CD8-positive, alpha-beta memory T cell (primary cell): Measurements from ENCODE around the gene RNF125. TPM values are rescaled to one million over a fixed set of nuclear protein-coding genes. Genes with fewer than 3 reads are reported as not detected.
"Not testable (repeated sequence)": the region's sequence is repeated elsewhere in the genome, so short reads cannot be mapped to it uniquely, and the experiment has no call there.

Experiments
- CTCF ChIA-PET: fragments of 350-600 bp; sonication (Branson Sonifier 250); formaldehyde crosslinking; loops from one replicate; lab custom pipeline; 2021; ENCODE audit warnings: antibody characterized with exemption; lab: Charles Lee
- POLR2A ChIA-PET: fragments of 350-600 bp; sonication (Branson Sonifier 250); formaldehyde crosslinking; loops from one replicate; lab custom pipeline; 2021; ENCODE audit warnings: antibody characterized with exemption; lab: Charles Lee
- DNase-seq, 5 donors: peaks; one replicate each; pipeline versions ENCODE4 v3.0.0 to v3.0.0-alpha.2; 2020 to 2022; ENCODE audit warnings: mixed read lengths in 1 of 5
- H3K27ac ChIP-seq: one replicate; pipeline ENCODE4 v1.7.0; 2013; ENCODE audit warnings: low read depth, mild to moderate bottlenecking, low read length, moderate library complexity
- H3K27me3 ChIP-seq: 2 replicates; pipeline ENCODE4 v1.7.0; 2013; ENCODE audit warnings: low read length, mild to moderate bottlenecking; ENCODE audit not compliant: insufficient read depth, poor library complexity, severe bottlenecking
- H3K36me3 ChIP-seq: 2 replicates; pipeline ENCODE4 v1.7.0; 2013; ENCODE audit warnings: mild to moderate bottlenecking, low read length, moderate library complexity; ENCODE audit not compliant: insufficient read depth
- H3K4me1 ChIP-seq: 2 replicates; pipeline ENCODE4 v1.7.0; 2013; ENCODE audit warnings: mild to moderate bottlenecking, low read length, moderate library complexity; ENCODE audit not compliant: insufficient read depth
- H3K4me3 ChIP-seq: 2 replicates; pipeline ENCODE4 v1.7.0; 2013; ENCODE audit warnings: mild to moderate bottlenecking, low read length
- H3K9me3 ChIP-seq: 2 replicates; pipeline ENCODE4 v1.7.0; 2013; ENCODE audit warnings: mild to moderate bottlenecking, low read length
- H3K27ac Mint-ChIP-seq, 8 donors: one replicate each; pipeline ENCODE4 v1.8.0; 2020 to 2021; ENCODE audit warnings: mixed read lengths in 8 of 8, mild to moderate bottlenecking in 6 of 8, inconsistent platforms in 3 of 8, moderate library complexity in 3 of 8
- H3K27me3 Mint-ChIP-seq, 2 donors: one replicate each; pipeline ENCODE4 v1.8.0; 2020 to 2021; ENCODE audit warnings: mixed read lengths in 2 of 2, mild to moderate bottlenecking in 1 of 2, moderate library complexity in 1 of 2
- H3K36me3 Mint-ChIP-seq, 3 donors: one replicate each; pipeline ENCODE4 v1.8.0; 2020 to 2021; ENCODE audit warnings: mixed read lengths in 3 of 3, inconsistent platforms in 1 of 3, mild to moderate bottlenecking in 1 of 3
- H3K4me1 Mint-ChIP-seq, 3 donors: one replicate each; pipeline ENCODE4 v1.8.0; 2020 to 2021; ENCODE audit warnings: mixed read lengths in 3 of 3, inconsistent platforms in 1 of 3, mild to moderate bottlenecking in 1 of 3
- H3K4me3 Mint-ChIP-seq, 7 donors: one replicate each; pipeline ENCODE4 v1.8.0; 2020 to 2021; ENCODE audit warnings: mixed read lengths in 7 of 7, mild to moderate bottlenecking in 6 of 7, moderate library complexity in 4 of 7, inconsistent platforms in 2 of 7
- H3K9me3 Mint-ChIP-seq, 5 donors: one replicate each; pipeline ENCODE4 v1.8.0; 2020 to 2022; ENCODE audit warnings: mixed read lengths in 5 of 5, mild to moderate bottlenecking in 3 of 5, moderate library complexity in 2 of 5, inconsistent platforms in 1 of 5
- polyA plus RNA-seq: library from polyadenylated mRNA; unstranded; fragments of 300-500 nt; fragmentation: Illumina TruSeq; gene quantifications from one replicate; pipeline ENCODE4 v1.2.3, GENCODE V29; 2021
- total RNA-seq, 2 experiments: library from RNA; stranded (reverse); gene quantifications; one replicate each; pipeline ENCODE4 v1.2.3, GENCODE V29; 2021

RNF125 gene
- total and polyA plus RNA-seq, 3 experiments from 2014 or later, result 41.3 to 66.6 (median 42.8) TPM

DNA sequence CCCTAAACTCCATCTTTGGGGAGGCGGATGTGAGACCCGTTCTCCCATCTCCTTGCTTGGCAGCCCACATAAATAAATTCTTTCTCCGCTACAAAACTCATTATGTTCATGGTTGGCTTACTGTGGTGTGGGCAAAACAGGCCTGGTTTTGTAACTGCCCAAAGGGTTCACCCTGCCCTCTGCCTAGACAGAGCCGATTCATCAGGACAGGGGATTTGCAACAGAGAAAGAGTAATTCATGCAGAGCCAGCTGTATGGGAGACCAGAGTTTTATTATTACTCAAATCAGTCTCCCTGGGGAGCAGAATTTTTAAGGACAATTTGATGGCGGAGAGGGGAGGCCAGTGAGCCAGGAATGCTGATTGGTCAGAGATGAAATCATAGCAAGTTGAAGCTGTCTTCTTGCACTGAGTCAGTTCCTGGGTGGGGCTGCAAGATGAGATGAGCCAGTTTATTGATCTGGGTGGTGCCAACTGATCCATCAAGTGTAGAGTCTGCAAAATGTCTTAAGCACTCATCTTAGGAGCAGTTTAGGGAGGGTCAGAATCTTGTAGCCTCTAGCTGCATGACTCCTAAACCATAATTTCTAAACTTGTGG is 8.4 kb upstream of the RNF125 start:
- DNase-seq, result no peak

DNA sequence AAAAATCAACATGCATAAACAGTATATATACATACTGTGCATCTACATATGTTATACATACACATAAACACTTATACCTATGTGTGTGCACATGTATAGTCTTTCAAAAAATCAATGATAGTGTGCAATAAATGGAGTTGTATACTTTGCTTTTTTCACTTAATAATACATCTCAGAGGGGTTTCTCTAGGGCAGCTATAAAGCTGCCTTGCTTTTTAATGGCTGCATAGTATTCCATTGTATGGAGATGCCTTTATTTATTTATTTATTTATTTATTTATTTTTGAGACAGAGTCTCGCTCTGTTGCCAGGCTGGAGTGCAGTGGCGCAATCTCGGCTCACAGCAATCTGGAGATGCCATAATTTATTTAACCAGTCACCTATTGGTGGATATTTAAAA is 7.4 kb upstream of the RNF125 start:
- Mint-ChIP-seq H3K27me3 (no peaks in the 10 kb centered on the region), H3K9me3 (no peaks in the 10 kb centered on the region), H3K36me3 (no peaks in the 10 kb centered on the region), H3K27ac (no peak overlapping the region), H3K4me1 (peaks cover 15 to 19% (median 17%) of the 10 kb centered on the region in 3 donors), H3K4me3 (no peak overlapping the region)
- no peaks in the 10 kb centered on the region for H3K27me3 ChIP-seq
- no peaks in the 10 kb centered on the region for H3K9me3 ChIP-seq
- no peak for DNase-seq
- CTCF ChIA-PET, result no interaction called here
- H3K4me1 ChIP-seq, result no peaks in the 10 kb centered on the region
- H3K36me3 ChIP-seq, result no peaks in the 10 kb centered on the region
- no peak overlapping the region for H3K4me3 ChIP-seq
- POLR2A ChIA-PET, result no interaction called here
- H3K27ac ChIP-seq, result no peak overlapping the region

More for the DNA sequence above, 8.4 kb upstream of the RNF125 start:
- Mint-ChIP-seq H3K27me3 (no peaks in the 10 kb centered on the region), H3K9me3 (no peaks in the 10 kb centered on the region), H3K4me1 (peaks cover 7 to 13% (median 10%) of the 10 kb centered on the region in 3 donors), H3K36me3 (no peaks in the 10 kb centered on the region), H3K27ac (peak overlapping the region in 1 of 8 donors; percentile 48), H3K4me3 (no peak overlapping the region)
- Histone ChIP-seq H3K9me3 (no peaks in the 10 kb centered on the region), H3K27ac (no peak overlapping the region), H3K4me1 (no peaks in the 10 kb centered on the region), H3K36me3 (no peaks in the 10 kb centered on the region), H3K4me3 (no peak overlapping the region), H3K27me3 (no peaks in the 10 kb centered on the region)
- ChIA-PET POLR2A (no interaction called here), CTCF (no interaction called here)

DNA sequence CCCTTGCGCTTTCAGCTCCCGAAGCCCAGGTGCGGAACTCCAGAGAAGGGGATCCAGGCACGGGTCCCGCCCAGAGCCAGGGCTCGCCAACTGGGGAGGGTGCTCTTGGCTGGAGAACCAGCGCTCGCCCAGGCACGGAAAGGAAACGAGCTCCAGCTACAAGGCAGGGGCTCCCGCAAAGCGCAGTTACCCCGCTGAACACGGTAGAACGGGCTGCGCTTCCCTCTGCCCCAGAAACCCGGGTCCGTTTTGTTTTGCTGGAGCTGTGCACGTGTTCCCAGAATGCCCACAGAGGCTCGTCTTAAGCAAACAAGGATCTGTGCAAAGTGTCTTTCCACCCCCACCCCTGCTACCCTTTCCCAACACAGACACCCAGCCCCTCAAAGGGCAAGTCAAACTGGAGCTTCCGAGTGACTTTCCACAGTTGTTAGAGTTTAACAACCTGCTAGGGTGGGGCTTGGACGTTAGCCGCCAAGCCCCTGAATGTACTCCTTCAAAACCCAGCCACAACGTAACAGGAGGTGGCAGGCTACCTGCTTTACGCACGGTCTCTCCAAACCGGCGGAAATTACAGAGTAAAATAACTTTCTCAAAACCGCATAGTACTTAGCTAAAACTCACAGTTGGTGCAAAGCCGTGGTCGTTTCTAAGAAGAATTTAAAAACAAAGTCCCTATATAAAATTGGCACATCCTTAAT is 775 bp downstream of the RNF125 start:
- H3K9me3 Mint-ChIP-seq, result peaks cover 0 to 2% (median 0%) of the 10 kb centered on the region in 5 donors

DNA sequence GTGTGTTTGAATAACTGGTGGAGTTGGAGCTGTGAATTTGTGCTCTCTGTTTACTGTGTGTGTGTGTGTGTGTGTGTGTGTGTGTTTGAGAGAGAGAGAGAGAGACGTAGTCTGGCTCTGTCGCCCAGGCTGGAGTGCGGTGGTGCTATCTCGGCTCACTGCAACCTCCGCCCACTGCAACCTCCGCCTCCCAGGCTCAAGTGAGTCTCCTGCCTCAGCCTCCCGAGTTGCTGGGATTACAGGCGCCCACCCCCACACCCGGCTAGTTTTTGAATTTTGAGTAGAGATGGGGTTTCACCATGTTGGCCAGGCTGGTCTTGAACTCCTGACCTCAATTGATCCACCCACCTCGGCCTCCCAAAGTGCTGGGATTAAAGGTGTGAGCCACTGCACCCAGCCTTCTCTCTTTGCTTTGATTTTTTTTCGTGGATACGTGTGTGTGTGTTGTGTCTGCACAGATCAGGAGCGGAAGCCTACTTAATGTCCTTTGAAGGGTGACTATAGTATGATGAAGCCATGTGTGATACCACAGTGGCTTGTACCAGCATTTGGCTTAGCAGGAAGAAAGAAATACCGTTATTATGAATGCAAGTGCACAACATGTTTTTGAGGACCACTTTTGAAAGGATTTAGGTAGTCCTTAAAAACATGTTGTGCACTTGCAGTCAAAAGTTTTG is 1.5 kb downstream of the RNF125 start:
- POLR2A ChIA-PET, result interaction anchor here (0.7 to 4.3 kb wide), 10 partner anchors 9 to 77 kb away, joined by 3 to 80 read pairs (median 12); partner anchors contain the start of genes RNF138 and TRAPPC8
- peaks cover 45% of the 10 kb centered on the region for H3K4me1 ChIP-seq
- Mint-ChIP-seq H3K4me3 (peak overlapping the region; percentile 87 to 100 (median 98)), H3K4me1 (peaks cover 58 to 79% (median 73%) of the 10 kb centered on the region in 3 donors), H3K36me3 (peaks cover 0 to 40% (median 4%) of the 10 kb centered on the region in 3 donors), H3K27ac (peak overlapping the region; percentile 82 to 99 (median 97))
- CTCF ChIA-PET, result interaction anchor here (0.8 to 3.6 kb wide), 19 partner anchors 9 to 78 kb away, joined by 3 to 40 read pairs (median 7); partner anchors contain the start of genes RNF138 and TRAPPC8
- H3K9me3 ChIP-seq, H3K27me3 Mint-ChIP-seq, H3K9me3 Mint-ChIP-seq, H3K27me3 ChIP-seq, H3K36me3 ChIP-seq: not testable (repeated sequence)
- H3K4me3 ChIP-seq, result peak overlapping the region; percentile 97
- H3K27ac ChIP-seq, result peak overlapping the region; percentile 89
- peak in 4 of 5 donors; percentile 30 to 76 (median 52) for DNase-seq

More for the DNA sequence above, 775 bp downstream of the RNF125 start:
- CTCF ChIA-PET, result interaction anchor here (0.8 to 3.6 kb wide), 21 partner anchors 10 to 78 kb away, joined by 3 to 40 read pairs (median 5); partner anchors contain the start of genes RNF138 and TRAPPC8
- H3K4me1 Mint-ChIP-seq, result peaks cover 52 to 72% (median 66%) of the 10 kb centered on the region in 3 donors
- Histone ChIP-seq H3K4me3 (peak overlapping the region; percentile 97), H3K27me3 (no peaks in the 10 kb centered on the region), H3K9me3 (no peaks in the 10 kb centered on the region), H3K4me1 (peaks cover 45% of the 10 kb centered on the region), H3K27ac (peak overlapping the region; percentile 89), H3K36me3 (no peaks in the 10 kb centered on the region)
- H3K4me3 Mint-ChIP-seq, result peak overlapping the region; percentile 87 to 100 (median 98)
- POLR2A ChIA-PET, result interaction anchor here (0.6 to 4.3 kb wide), 17 partner anchors 10 to 96 kb away, joined by 3 to 80 read pairs (median 8); partner anchors contain the start of genes RNF138 and TRAPPC8
- DNase-seq, result peak; percentile 42 to 89 (median 80)
- peaks cover 0 to 9% of the 10 kb centered on the region in 2 donors for H3K27me3 Mint-ChIP-seq
- peak overlapping the region; percentile 82 to 99 (median 97) for H3K27ac Mint-ChIP-seq
- peaks cover 0 to 34% (median 2%) of the 10 kb centered on the region in 3 donors for H3K36me3 Mint-ChIP-seq

DNA sequence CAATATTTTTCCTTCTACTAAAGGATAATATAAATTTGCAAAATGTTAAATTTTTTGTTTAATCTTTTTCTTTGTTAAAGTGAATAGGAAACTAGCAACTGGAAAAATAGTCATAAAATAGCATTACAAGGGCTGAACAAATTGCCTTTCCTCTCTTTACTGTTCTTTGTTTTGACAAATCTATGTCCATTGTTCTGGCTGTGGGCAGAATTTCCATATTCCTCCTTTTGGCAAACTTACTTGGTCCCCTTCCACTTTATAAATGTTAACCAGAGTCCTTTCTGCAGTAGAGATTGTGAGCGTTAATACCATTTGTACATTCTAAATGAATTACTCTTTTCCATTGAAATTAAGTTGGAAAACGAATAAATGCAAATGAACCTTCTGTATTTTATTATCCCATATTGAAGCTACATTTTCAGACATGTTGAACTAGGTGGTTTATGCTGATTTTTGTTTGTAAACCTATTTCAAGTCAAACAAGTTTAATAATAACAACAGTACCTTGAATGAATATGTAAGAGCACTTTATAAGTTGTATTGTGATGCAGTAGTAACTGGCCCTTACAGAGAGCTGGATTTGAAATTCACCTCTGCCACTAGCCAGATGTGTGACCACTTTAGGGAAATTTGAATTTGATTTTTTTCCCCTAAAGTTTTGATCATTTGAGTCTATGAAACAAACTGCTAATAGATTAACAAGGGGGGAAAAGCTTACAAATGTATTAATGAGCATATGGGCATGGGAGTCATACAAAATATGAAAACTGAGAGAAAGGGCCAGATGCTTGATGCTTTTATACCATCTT is 3.3 kb downstream of the RNF125 start:
- Histone ChIP-seq H3K4me3 (no peak overlapping the region), H3K9me3 (no peaks in the 10 kb centered on the region), H3K27me3 (no peaks in the 10 kb centered on the region), H3K27ac (no peak overlapping the region), H3K4me1 (peaks cover 58% of the 10 kb centered on the region), H3K36me3 (no peaks in the 10 kb centered on the region)
- Mint-ChIP-seq H3K4me1 (peaks cover 63 to 82% (median 77%) of the 10 kb centered on the region in 3 donors), H3K9me3 (peaks cover 0 to 2% (median 0%) of the 10 kb centered on the region in 5 donors), H3K27me3 (peaks cover 0 to 9% of the 10 kb centered on the region in 2 donors), H3K27ac (peak overlapping the region in 7 of 8 donors; percentile 41 to 99 (median 76)), H3K36me3 (peaks cover 0 to 49% (median 7%) of the 10 kb centered on the region in 3 donors), H3K4me3 (peak overlapping the region; percentile 69 to 91 (median 77))
- ChIA-PET CTCF (interaction anchor here (0.9 to 1.4 kb wide), 5 partner anchors 19 to 63 kb away, joined by 3 to 5 read pairs (median 4); no protein-coding TSS in a partner anchor), POLR2A (interaction anchor here (0.7 to 1.5 kb wide), 2 partner anchors 17 to 69 kb away, joined by 3 to 4 read pairs; partner anchors contain the start of gene RNF138)
- no peak for DNase-seq

DNA sequence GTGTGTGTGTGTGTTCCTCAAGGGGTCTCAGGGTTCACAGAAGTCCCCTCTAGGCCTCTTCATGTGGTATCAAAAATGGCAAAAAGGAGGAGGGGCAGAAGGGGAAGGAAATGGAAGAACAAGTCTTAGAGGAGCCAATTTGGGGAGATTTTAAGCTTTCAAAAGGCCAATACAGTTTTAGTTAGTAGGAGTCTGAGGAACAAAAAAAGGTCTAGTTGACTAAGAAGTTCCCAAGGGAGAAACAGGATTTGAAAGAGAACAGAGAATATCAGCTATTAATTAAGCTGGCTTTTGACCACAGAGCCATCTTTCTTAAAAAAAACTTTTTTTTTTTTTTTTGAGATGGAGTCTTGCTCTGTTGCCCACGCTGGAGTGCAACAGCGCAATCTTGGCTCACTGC is 7.1 kb downstream of the RNF125 start:
- no peak for DNase-seq
- Histone ChIP-seq H3K4me3 (no peak overlapping the region), H3K4me1 (peaks cover 73% of the 10 kb centered on the region), H3K9me3 (no peaks in the 10 kb centered on the region), H3K27ac (no peak overlapping the region), H3K36me3 (peaks cover 3% of the 10 kb centered on the region), H3K27me3 (no peaks in the 10 kb centered on the region)
- H3K27ac Mint-ChIP-seq, result peak overlapping the region; percentile 47 to 94 (median 75)
- peak overlapping the region; percentile 6 to 86 (median 77) for H3K4me3 Mint-ChIP-seq
- H3K4me1 Mint-ChIP-seq, result peaks cover 78 to 94% (median 94%) of the 10 kb centered on the region in 3 donors
- ChIA-PET CTCF (interaction anchor here (1.3 kb wide), 1 partner anchor 47 kb away, joined by 3 read pairs; no protein-coding TSS in a partner anchor), POLR2A (interaction anchor here (1.7 kb wide), 1 partner anchor 11 kb away, joined by 5 read pairs; no protein-coding TSS in a partner anchor)
- H3K27me3 Mint-ChIP-seq, result no peaks in the 10 kb centered on the region
- peaks cover 0 to 56% (median 20%) of the 10 kb centered on the region in 3 donors for H3K36me3 Mint-ChIP-seq
- peaks cover 0 to 2% (median 0%) of the 10 kb centered on the region in 5 donors for H3K9me3 Mint-ChIP-seq
